Smooth muscle cell of the brain vasculature (primary cell): ENCODE data around the gene OR6C70.
"Not testable (repeated sequence)": the region's sequence is repeated elsewhere in the genome, so short reads cannot be mapped to it uniquely, and the experiment has no call there.

Source experiments
- DNase-seq: peaks from one replicate; pipeline ENCODE4 v3.0.0-alpha.2; 2012; ENCODE audit warnings: low read depth, low spot score

OR6C70 gene

GRCh38 chr12:55470088-55470829 is at the start of gene OR6C70:
Gene OR6C70 (minus strand): TSS chr12:55470138. CDS start chr12:55470138, 0 bp downstream.
- DNase-seq: no peak

GRCh38 chr12:55516391-55516790 is 46.5 kb upstream of the OR6C70 start:
- no peak for DNase-seq

- no peak for DNase-seq
Measured at GRCh38 chr12:55515696-55516095, 45.8 kb upstream of the OR6C70 start.

- no peak for DNase-seq
Measured at GRCh38 chr12:55501601-55502000, 31.7 kb upstream of the OR6C70 start.

- DNase-seq: no peak
Measured at GRCh38 chr12:55499810-55500252, 29.9 kb upstream of the OR6C70 start.

GRCh38 chr12:55499231-55499630 is 29.3 kb upstream of the OR6C70 start:
- DNase-seq: no peak

GRCh38 chr12:55495490-55495889 is 25.6 kb upstream of the OR6C70 start:
- DNase-seq: no peak

GRCh38 chr12:55492078-55492477 is 22.1 kb upstream of the OR6C70 start, which contains the start of gene OR6C68:
Gene OR6C68 (plus strand): TSS chr12:55492378. CDS start chr12:55492378, 0 bp downstream.
- DNase-seq: no peak

- DNase-seq: not testable (repeated sequence)
Measured at GRCh38 chr12:55484284-55484683, 14.3 kb upstream of the OR6C70 start.

- not testable (repeated sequence) for DNase-seq
Measured at GRCh38 chr12:55479136-55479535, 9.2 kb upstream of the OR6C70 start.

GRCh38 chr12:55472264-55472663 is 2.3 kb upstream of the OR6C70 start:
- DNase-seq: no peak

- DNase-seq: no peak
Measured at GRCh38 chr12:55469291-55469690, 647 bp downstream of the OR6C70 start.

GRCh38 chr12:55467836-55468235 is 2.1 kb downstream of the OR6C70 start:
- DNase-seq: no peak

GRCh38 chr12:55464926-55465325 is 5.0 kb downstream of the OR6C70 start:
- DNase-seq: not testable (repeated sequence)

GRCh38 chr12:55448825-55449224 is 21.1 kb downstream of the OR6C70 start:
- no peak for DNase-seq

- no peak for DNase-seq
Measured at GRCh38 chr12:55446326-55446725, 23.6 kb downstream of the OR6C70 start.

- no peak for DNase-seq
Measured at GRCh38 chr12:55445357-55445756, 24.6 kb downstream of the OR6C70 start.

- no peak for DNase-seq
Measured at GRCh38 chr12:55443776-55444175, 26.2 kb downstream of the OR6C70 start, which contains the start of gene OR6C2. Gene OR6C2 (plus strand): TSS chr12:55444076. CDS start chr12:55452214, 8,138 bp downstream.

GRCh38 chr12:55441233-55441632 is 28.7 kb downstream of the OR6C70 start:
- not testable (repeated sequence) for DNase-seq

- no peak for DNase-seq
Measured at GRCh38 chr12:55428331-55429243, 41.4 kb downstream of the OR6C70 start.

GRCh38 chr12:55425954-55426353 is 44.0 kb downstream of the OR6C70 start, which contains the start of gene OR6C76:
Gene OR6C76 (plus strand): TSS chr12:55426254. CDS start chr12:55426254, 0 bp downstream.
- DNase-seq: no peak

GRCh38 chr12:55420307-55420962 is 49.5 kb downstream of the OR6C70 start:
- no peak for DNase-seq
